ENCODE measurements around the gene NHS. TPM values are rescaled to one million over a fixed set of nuclear protein-coding genes. Genes with fewer than 3 reads are reported as not detected.

The NHS gene
- total RNA-seq, 4 donors from 2014 or later, result 6.9 to 16.9 (median 9.9) TPM

- H3K4me3 ChIP-seq (replicated peaks in 1 of 3), result no peak overlapping the region
- 76 to 88% methylated on average over 2 of the region's 2 CpGs for WGBS, 2 donors
- no peaks in the 10 kb centered on the region for H3K4me1 ChIP-seq
- intact Hi-C loops (cut with DNase I), result no loop called here
- no peak for DNase-seq
- H3K9me3 ChIP-seq, result no peaks in the 10 kb centered on the region
- TF ChIP-seq POLR2A (IDR thresholded peaks at IDR 0.05), result no peak
- TF ChIP-seq, protein P1, sequence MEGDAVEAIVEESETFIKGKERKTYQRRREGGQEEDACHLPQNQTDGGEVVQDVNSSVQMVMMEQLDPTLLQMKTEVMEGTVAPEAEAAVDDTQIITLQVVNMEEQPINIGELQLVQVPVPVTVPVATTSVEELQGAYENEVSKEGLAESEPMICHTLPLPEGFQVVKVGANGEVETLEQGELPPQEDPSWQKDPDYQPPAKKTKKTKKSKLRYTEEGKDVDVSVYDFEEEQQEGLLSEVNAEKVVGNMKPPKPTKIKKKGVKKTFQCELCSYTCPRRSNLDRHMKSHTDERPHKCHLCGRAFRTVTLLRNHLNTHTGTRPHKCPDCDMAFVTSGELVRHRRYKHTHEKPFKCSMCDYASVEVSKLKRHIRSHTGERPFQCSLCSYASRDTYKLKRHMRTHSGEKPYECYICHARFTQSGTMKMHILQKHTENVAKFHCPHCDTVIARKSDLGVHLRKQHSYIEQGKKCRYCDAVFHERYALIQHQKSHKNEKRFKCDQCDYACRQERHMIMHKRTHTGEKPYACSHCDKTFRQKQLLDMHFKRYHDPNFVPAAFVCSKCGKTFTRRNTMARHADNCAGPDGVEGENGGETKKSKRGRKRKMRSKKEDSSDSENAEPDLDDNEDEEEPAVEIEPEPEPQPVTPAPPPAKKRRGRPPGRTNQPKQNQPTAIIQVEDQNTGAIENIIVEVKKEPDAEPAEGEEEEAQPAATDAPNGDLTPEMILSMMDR (IDR thresholded peaks at IDR 0.05), result no peak
- H3K27me3 ChIP-seq, result no peaks in the 10 kb centered on the region
- no peak overlapping the region for H3K27ac ChIP-seq
- no peaks in the 10 kb centered on the region for H3K36me3 ChIP-seq
These were observed 35.7 kb downstream of the NHS start for GRCh38 chrX:17410651-17411050.

- WGBS, 2 donors, result 95 to 99% methylated on average over 4 of the region's 4 CpGs
- intact Hi-C loops (cut with DNase I), result no loop called here
These were observed 36.2 kb downstream of the NHS start for GRCh38 chrX:17411205-17411604.

GRCh38 chrX:17412692-17413091, 37.7 kb downstream of the NHS start:
- WGBS, 2 donors, result 90 to 94% methylated on average over 4 of the region's 4 CpGs
- no peak for DNase-seq
- Histone ChIP-seq H3K4me3 (replicated peaks in 1 of 3) (no peak overlapping the region), H3K27me3 (no peaks in the 10 kb centered on the region), H3K9me3 (no peaks in the 10 kb centered on the region), H3K27ac (no peak overlapping the region), H3K36me3 (no peaks in the 10 kb centered on the region), H3K4me1 (no peaks in the 10 kb centered on the region)
- no peak for TF ChIP-seq POLR2A (IDR thresholded peaks at IDR 0.05)
- TF ChIP-seq, protein P1 (IDR thresholded peaks at IDR 0.05), result no peak
- intact Hi-C loops (cut with DNase I), result no loop called here

More at GRCh38 chrX:17411205-17411604, 36.2 kb downstream of the NHS start:
- no peaks in the 10 kb centered on the region for H3K9me3 ChIP-seq
- H3K27ac ChIP-seq, result no peak overlapping the region
- H3K27me3 ChIP-seq, result no peaks in the 10 kb centered on the region
- H3K4me3 ChIP-seq (replicated peaks in 1 of 3), result no peak overlapping the region
- TF ChIP-seq, protein P1 (IDR thresholded peaks at IDR 0.05), result no peak
- TF ChIP-seq POLR2A (IDR thresholded peaks at IDR 0.05), result no peak
- no peaks in the 10 kb centered on the region for H3K36me3 ChIP-seq
- no peaks in the 10 kb centered on the region for H3K4me1 ChIP-seq
- DNase-seq, result no peak

DNA sequence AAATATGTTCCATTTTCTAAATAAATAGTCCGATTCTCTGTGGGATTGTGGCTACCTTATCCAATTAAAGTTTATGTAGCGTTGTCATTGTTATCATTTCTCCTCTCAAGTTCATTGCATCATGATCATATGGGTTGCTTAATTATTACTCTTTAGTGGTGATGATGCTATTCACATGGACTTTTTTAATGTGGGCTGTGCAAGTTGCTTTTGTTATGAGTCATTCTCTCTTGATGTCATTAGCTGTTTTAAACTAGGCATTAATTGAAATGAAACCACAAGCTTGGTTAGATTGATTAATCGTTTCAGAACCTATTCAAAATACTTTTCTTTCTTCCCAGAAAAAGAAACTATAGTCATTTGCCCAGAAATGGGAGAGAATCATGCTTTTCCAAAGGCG, 38.2 kb downstream of the NHS start:
- Histone ChIP-seq H3K9me3 (no peaks in the 10 kb centered on the region), H3K27me3 (no peaks in the 10 kb centered on the region), H3K27ac (no peak overlapping the region), H3K4me1 (no peaks in the 10 kb centered on the region), H3K4me3 (replicated peaks in 1 of 3) (no peak overlapping the region), H3K36me3 (no peaks in the 10 kb centered on the region)
- no peak for DNase-seq
- intact Hi-C loops (cut with DNase I), result no loop called here
- 83 to 86% methylated on average over 4 of the region's 4 CpGs for WGBS, 2 donors
- no peak for TF ChIP-seq POLR2A (IDR thresholded peaks at IDR 0.05)
- TF ChIP-seq, protein P1 (IDR thresholded peaks at IDR 0.05), result no peak

GRCh38 chrX:17414027-17414658, 39.1 kb downstream of the NHS start:
- no peak for DNase-seq
- H3K4me3 ChIP-seq (replicated peaks in 1 of 3), result no peak overlapping the region
- intact Hi-C loops (cut with DNase I), result no loop called here

More at GRCh38 chrX:17414027-17414658, 39.1 kb downstream of the NHS start:
- Histone ChIP-seq H3K27ac (no peak overlapping the region), H3K36me3 (no peaks in the 10 kb centered on the region), H3K4me1 (no peaks in the 10 kb centered on the region), H3K9me3 (no peaks in the 10 kb centered on the region), H3K27me3 (no peaks in the 10 kb centered on the region)
- TF ChIP-seq, protein P1 (IDR thresholded peaks at IDR 0.05), result no peak
- TF ChIP-seq POLR2A (IDR thresholded peaks at IDR 0.05), result no peak
- WGBS, 2 donors, result 73 to 86% methylated on average over 7 of the region's 7 CpGs

All from thyroid gland (tissue), 4 donors.